ENCODE results near the gene DUS1L.

DUS1L gene

DNA sequence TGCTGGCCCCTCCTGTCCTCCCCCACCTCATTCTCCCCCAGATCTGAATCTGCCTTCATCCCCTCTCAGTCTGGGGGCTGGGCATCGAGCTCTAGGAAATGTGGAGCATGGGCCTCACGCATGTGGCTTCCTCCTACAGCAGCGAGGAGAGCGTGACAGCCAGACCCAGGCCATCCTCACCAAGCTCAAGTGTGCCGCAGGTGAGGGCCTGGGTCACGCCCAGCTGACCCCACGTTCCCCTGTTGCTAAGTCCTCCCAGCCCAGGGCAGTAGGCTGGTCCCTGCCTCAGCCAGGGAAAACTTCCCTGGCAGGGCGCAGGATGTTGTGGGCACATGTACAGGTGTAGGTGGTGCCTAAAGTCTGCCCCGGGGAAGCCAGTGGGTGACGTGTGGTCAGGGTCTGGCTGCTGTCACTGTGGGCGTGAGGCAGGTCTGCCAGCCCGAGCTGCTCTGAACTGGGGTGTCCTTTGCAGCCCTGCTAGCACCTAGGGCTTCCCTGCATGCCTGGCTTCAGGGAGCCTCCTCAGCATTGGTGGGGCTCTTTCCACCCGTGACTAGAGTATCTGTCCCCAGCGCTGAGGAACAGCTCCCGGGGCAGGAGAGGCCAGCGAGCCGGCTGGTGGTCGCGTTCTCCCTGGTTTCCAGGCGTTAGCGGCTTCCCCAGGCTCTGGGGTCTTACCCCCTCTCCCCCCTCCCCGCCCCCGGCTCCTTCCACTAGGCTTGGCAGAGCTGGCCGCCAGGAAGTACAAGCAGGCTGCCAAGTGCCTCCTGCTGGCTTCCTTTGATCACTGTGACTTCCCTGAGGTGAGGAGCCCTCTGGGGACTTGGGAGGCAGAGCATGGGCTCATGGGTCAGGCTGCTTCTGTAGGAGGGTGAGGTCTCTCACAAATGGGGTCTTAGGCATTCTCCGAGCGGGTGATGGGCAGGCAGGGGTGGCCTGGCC, 10.3 kb downstream of the DUS1L start:
- DNase-seq (ENCODE audit: low read depth in 2 of 2): no peak

DNA sequence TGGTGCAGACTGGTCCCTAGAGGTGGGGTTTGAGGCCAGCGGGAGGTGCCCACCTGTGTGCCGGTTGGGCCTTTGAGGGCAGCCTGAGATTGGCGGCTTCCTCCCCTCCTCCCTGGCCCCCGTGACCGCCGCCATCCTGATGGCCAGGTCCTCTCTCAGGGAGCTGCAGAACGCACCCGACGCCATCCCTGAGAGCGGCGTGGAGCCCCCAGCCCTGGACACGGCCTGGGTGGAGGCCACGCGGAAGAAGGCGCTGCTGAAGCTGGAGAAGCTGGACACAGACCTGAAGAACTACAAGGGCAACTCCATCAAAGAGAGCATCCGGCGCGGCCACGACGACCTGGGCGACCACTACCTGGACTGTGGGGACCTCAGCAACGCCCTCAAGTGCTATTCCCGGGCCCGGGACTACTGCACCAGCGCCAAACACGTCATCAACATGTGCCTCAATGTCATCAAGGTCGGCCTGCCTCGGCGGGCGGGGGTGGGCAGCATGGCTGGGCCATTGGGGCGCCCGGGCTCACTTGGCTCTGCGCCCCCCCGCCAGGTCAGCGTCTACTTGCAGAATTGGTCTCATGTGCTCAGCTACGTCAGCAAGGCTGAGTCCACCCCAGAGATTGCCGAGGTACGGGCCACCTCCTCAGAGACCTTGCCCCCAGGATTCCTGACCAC, 11.1 kb downstream of the DUS1L start:
- DNase-seq (ENCODE audit: low read depth in 2 of 2): no peak

DNA sequence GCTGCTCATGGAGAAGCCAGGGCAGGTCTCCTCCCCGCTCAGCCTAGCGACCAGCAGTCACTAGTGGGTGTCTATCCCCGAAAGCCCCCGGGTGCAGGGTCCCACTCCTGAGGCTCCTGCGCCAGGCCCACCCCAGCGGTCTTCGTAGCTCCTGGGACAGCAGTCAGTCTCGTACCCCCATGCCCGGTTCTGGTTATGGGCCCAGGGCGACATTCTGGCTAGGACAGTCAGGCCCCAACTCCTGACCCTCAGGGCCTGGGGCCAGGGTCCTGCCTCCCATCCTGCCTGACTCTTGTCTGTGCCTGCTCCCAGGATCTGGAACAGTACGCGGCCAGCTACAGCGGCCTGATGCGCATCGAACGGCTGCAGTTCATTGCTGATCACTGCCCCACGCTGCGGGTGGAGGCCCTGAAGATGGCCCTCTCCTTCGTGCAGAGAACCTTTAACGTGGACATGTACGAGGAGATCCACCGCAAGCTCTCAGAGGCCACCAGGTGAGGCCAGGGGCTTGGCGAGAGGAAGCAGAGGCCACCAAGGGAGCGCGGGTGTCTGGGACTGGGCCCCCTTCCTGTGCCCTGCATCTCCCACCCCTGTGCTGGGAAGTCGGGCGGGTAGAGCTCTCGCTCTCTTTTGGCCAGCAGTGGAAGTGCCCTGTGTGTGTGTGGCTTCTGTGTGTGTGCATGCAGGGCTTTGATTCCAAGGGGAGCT, 11.9 kb downstream of the DUS1L start:
- DNase-seq (ENCODE audit: low read depth in 2 of 2): no peak

DNA sequence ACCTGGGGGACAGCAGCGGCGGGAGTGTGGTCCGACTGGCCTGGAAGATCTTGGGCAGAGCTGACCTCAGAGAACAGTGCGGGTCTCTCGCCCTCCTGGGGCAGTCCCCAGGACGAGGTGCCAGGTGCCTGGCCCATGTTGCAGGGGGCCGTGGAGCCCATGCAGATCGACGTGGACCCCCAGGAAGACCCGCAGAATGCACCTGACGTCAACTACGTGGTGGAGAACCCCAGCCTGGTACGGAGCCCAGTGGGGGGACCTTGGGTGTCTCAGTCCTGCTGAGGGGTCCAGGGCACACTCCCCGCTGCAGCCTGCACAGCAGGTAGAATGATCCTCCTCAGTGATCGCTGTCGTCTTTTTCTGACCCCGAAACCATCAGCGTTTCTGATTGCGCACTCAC, 12.5 kb downstream of the DUS1L start:
- DNase-seq (ENCODE audit: low read depth in 2 of 2): no peak

DNA sequence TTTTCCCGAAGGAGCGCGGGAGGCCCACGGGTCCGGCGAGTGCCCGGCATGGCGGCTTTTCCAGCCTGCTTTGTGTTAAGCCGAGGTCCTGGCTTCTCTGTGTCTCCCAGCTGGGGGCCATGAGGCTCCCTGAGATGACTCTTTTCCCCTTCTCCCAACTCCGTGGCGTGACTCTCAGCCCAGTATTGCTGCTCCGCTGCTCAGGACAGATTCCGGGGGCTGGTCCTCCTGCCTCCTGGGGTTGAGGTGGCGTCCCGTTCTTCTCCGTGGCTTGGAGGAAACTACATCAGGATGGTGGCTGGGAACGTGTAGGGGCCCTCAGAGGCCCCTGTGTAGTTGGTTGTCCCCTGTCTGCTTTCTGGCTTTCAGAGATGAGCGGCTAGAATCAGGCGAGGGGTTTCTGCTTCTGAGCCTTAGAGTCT, 13.0 kb downstream of the DUS1L start:
- no peak for DNase-seq (ENCODE audit: low read depth in 2 of 2)

DNA sequence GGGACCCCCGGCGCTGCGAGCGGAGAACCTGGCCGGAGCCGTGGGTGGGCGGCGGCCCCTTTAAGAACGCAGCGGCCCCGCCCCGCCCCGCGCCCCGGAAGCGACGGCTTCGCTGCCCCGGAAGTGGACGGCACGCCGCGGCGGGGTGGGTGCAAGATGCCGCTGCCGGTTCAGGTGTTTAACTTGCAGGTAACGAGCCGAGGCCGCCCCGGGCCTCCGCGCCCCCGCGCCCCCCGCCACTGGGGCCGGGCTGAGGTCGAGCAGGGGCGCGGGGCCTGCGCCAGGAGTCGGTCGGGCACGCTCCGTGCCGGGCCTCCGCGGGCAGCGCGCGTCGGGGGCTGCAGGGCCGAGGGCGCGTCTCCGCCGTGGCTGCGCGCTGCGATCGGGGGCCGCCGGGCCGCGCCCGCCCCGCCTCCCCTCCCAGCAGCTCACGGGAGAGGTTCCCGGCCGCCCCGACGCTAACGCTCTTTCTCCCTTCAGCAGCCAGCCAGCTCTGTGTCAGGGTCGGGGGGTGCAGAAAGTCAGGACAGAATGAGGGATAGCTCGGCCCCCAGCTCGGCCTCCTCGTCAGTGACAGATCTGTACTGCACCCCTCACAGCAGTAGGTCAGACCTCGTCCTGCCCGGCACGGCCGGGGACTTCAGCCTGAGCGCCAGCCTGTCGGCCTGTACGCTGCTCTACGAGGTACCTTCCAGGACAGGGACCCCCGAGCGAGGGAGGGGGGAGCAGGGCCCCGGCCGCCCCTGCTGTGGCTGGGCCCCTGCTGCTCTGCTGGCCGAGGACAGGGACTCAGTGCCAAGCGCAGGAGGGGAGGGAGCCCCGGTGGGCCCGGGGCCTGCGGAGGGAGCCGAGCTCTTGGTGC, 13.6 kb downstream of the DUS1L start, which contains the start of the genes GPS1 and RFNG:
GPS1 (plus strand) TSS at position 123 of the 862 bp plus-strand sequence; CDS start at position 157, 34 bp downstream.
RFNG (minus strand) TSS at position 36 of the 862 bp plus-strand sequence. CDS start 45 bp downstream, outside the sequence.
- DNase-seq (ENCODE audit: low read depth in 2 of 2): peak; percentile 61 to 65

DNA sequence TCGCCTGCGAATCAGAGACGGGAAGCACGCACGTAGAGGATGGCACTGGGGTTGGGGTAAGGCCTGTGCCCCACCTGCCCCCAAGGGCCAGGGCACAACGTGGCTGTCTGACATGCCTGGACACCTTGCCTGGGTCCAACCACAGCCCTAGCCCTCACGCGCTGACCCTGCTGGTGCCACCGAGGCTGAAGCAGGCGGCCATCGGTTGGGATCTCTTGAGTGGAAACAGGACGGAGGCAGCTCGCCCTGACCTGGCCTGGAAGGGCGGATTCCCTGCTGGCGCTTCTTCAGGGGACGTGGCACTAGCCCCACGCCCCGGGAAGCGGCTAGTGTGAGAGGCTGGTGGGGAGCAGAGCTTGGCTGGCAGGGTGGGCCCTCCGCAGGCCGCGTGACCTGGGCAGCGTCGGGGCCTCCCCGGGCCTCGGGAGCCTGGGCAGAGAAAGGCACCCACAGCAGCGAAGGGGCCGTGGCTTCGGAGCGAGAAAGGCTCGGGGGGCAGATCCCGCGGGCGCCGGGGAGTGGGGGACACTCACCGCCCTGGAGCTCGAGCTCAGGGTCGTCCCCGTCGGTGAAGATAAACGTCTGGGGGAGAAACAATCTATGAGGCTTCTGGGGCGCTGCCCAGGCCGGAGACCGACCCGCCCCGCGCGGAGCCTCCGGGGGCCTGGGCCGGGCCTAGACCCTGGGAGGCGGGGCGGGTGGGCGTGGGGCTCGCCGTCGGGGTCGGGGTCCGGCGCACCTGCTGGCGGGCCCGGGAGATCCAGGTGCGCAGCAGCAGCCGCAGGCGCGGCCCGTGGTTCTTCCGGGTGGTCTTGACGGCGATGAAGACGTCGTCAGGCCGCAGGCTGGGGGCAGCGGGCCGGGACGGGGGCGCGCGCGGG, 14.6 kb downstream of the DUS1L start:
- DNase-seq (ENCODE audit: low read depth in 2 of 2): no peak

DNA sequence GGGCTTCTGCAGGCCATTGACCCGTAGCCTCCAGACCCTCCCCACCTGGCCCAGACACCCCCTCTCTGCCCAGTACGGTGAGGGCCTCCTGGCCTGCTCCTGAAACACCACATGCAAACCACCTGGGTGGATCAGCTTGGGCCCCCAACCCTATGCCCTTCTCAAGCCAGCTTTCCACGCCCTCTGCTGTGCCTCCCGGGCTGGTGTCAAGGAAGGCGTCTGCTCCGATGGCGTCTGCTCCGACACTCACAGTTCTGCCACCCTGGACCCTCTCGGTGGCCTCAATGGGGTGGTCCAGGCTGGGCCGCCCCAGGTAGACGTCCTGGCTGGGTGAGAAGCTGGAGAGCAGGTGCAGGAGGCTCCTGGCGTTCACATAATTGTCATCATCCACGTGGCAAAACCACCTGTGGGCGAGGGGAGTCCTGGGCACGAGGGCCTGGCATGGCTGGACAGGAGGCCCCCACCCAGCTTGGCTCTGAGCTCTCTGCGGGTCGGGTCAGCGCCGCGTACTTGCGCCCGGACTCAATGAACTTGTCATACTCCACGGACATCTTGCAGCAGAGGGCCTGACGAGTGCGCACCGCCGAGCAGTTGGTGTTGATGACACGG, 15.3 kb downstream of the DUS1L start:
- DNase-seq (ENCODE audit: low read depth in 2 of 2): no peak

DNA sequence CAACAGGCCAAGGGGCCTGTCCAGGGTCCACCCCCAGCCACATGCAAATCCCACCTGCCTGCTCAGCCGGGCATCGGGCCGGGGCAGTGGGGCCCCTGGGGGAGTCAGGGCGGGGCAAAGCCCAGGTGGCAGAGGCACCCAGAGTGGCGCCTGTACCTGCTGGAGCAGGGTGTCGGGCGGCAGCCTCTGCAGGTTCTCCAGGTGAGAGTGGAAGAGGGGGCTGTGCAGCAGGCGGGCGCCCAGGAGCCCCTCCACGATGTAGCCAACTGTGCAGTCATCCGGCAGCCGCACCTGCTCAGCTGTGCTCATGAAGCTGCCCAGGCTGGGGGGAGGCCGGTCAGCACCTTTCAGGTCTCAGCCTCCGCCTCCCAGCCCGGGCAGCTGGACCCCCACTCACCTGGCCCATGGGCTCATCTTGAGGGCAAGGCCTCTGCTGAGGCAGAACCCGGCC, 16.1 kb downstream of the DUS1L start:
- no peak for DNase-seq (ENCODE audit: low read depth in 2 of 2)

DNA sequence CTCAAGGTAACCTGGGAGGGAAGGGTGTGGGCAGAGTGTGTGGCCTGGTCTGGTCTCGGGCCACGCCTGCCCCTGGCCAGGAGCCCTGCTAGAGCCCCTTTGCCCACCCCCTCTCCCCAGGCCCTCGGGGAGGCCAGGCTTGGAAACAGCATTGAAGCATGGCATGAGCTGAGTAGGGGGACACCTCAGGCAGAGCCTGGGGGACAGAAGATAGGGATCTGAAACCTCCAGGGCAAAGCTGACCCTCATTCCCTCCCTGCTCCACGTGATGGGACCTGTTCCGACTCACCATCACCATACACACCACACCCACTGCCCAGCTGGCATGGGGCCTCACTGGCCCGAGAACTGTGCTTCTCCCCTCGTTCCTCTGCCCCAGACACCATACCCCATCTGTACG, 16.5 kb downstream of the DUS1L start:
- DNase-seq (ENCODE audit: low read depth in 2 of 2): no peak

DNA sequence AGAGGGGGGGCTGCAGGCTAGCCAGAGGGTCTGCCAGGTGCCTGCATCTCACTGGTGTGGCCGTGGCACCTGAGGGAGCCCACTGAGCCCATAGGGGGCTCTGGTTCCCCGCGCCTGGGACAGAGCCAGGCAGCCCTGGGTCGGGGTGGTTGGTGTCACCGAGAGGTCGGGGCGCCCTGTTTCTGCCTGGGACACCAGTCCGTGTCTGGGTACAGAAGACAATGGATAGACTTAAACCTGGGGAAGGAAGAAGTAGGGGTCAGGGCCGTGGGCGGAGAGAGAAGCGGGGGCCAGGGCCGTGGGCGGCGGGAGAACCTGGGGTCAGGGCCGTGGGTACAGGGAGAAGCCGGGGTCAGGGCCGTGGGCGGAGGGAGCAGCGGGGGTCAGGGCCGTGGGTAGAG, 17.0 kb downstream of the DUS1L start:
- no peak for DNase-seq (ENCODE audit: low read depth in 2 of 2)

DNA sequence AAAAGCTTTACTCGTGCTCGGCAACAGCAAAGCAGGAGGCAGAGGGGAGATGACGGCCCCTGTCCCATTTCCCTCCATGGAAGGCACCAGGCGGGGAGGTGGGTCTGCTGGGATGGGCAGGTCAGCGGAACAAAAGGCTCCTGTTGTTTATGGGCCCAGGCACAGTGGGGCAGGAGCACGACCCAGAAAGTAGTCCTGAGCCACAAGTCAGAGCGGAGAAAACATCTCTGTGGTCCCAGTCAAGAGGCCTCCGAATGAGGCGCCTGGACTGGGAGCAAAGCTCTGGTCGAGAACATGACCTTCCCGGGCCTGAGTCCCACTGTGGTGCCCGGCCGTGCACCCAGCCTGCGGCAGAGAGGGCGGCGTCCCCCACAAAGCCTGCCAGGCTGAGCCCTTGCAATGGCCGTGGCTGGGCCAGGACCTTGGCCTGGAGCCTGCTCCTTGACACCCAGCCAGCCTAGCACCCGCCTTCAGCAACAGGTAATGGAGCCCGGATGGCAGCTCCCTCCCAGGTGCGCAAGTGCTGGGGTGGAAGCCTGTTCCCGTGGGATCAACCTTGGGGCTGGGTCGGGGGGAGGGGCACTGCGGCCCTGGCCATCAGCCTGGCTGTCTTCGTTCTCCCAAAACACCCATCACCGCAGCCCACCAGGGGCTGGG, 17.6 kb downstream of the DUS1L start:
- no peak for DNase-seq (ENCODE audit: low read depth in 2 of 2)

DNA sequence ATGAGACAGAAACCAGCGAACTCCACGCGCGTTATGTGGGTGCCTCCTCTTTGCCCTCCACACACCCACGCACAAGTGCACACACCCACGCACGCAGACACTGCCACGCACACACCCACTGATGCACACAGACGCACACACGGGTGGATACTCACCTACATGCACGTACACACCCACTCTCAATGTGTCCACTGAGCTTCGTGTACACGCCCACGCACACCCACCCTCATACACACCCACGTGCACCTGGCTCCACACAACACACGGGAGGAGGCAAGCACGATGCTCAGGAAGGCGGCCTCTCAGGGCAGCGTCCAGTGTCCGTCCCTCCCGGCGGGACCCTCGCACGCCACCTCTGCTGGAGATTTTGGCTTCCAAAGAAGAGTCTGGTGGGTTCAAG, 18.2 kb downstream of the DUS1L start:
- DNase-seq (ENCODE audit: low read depth in 2 of 2): no peak

DNA sequence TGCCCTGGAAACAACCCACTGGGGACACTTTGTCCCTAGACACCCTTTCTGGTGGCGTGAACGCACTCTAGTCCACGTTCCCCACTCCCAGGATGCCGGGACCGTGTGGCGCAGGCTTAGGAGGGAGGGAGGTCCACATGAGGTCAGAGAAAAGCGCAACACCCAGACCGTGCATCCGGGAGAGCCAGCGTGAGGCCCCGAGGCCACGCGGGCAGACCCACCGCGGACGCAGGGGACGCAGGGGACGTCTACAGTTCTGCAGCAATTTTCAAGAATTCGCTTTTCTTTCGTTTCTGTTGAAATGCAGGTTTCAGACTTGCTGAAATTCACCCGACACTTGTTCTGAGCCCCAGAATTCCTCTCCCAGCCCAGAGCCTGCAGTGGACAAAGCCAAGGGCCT, 18.7 kb downstream of the DUS1L start:
- DNase-seq (ENCODE audit: low read depth in 2 of 2): no peak

DNA sequence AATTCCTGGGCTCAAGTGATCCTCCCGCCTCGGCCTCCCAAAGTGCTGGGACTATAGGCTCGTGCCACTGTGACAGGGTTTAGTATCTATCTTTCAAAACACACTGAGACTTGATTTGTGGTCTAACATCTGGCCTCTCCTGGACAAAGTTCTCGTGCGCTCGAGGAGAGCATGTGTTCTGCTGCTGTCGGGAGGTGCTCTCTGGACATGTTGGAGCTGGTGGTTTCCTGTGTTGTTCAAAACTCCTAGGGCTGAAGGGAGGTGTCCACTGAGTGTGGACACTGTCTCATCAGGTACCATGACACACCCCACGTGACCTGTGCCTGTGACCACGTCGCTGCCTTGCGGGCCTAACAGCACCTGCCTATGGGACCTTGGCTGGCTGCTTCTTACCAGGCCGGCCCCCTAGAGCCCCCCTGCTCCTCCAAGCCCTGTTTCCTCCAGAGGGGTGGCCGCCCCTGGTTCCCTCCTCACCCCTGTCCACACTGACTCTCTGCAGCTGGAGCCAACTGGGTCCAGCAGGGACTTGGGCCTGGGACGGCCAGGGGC, 19.6 kb downstream of the DUS1L start:
- DNase-seq (ENCODE audit: low read depth in 2 of 2): no peak

DNA sequence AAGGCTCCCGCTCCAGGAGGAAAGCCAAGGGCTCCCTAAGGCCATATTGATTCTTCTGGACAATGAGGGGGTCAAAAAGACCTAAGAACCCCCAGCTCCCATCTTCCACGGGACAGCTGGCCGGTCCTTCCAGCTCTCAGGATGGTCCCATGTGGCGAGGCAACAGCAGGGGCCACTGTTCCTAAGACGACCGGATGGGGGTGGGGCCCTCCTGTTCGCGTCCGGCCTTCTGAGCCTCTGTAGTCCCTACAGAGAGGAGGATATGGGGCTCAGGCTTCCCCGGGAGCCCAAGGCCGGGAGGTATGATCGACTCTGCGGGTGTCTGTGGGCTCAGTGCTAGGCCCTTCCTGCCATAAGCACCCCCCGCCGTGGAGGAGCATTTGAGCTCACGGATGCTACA, 22.1 kb downstream of the DUS1L start:
- no peak for DNase-seq (ENCODE audit: low read depth in 2 of 2)

DNA sequence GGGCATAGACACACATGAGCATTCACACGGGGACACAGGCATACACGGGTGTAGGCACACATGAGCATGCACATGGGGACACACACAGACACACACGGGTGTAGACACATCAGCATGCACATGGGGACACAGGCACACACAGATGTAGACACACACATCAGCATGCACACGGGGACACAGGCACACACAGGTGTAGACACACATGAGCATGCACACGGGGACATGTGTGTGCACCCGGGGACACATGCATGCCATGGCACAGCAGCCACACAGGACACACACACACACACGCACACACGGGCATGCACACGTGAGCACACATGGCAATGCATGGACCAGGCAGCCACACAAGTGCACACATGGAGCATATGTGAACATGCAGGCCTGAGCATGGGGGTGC, 23.0 kb downstream of the DUS1L start:
- no peak for DNase-seq (ENCODE audit: low read depth in 2 of 2)

DNA sequence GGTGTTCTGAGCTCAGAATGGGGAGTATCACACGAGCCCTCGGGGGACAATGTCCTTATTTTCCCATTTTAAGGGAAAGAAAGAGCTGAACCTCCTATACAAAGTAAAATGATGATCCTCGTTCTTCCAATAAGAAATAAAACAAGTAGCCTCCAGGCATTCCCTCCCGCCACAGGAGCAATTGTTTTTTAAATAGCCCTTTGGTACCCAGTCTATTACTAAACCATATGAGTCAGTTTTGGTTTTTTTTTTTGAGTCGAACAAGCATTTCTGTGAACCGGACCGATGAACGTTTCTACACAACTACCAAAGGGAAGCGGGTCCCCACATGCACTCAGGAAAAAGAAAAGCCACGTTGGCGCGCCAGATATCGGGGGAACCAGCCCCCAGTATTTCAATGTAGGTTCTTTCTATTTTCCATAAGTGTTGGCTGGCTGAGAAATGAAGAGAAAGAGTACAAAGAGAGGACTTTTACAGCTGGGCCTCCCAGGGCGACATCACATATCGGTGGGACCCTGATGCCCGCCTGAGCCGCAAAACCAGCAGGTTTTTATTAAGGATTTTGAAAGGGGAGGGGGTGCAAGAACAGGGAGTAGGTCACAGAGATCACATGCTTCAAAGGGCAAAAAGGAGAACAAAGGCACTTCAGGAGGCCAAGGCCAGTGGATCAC, 24.3 kb downstream of the DUS1L start:
- no peak for DNase-seq (ENCODE audit: low read depth in 2 of 2)

All from stimulated activated CD8-positive, alpha-beta memory T cell treated with anti-CD3 and anti-CD28 coated beads, Interleukin-15, amount 100 ng/mL, for 4 hours (primary cell).